HCT116 (cell line): ENCODE results near the gene KATNAL1. TPM values are rescaled to one million over a fixed set of nuclear protein-coding genes. Genes with fewer than 3 reads are reported as not detected.

Source experiments
- ATAC-seq: fragments of 200-7000 bp; cut with Tn5 transposase; 2 replicates; pipeline ENCODE4 v1.9.1; 2020; ENCODE audit warnings: mild to moderate bottlenecking, moderate library complexity
- BruUV-seq: library from RNA; stranded (reverse); fragments of 400-500 nt; replicated peaks from 2 replicates; lab custom pipeline; 2021; lab: Mats Ljungman, UMichigan
- CTCF ChIA-PET: fragments of 300-600 bp; sonication (Branson Sonifier 250); formaldehyde crosslinking; loops from one replicate; lab custom pipeline; 2021; ENCODE audit warnings: antibody characterized with exemption; lab: Charles Lee
- POLR2A ChIA-PET: fragments of 300-600, 350-600 bp; sonication (Branson Sonifier 250); formaldehyde crosslinking; loops from one replicate; lab custom pipeline; 2021; ENCODE audit warnings: antibody characterized with exemption; lab: Charles Lee
- RAD21 ChIA-PET, 2 experiments: fragments of 300-600 bp; sonication (Branson Sonifier 250); formaldehyde crosslinking; loops; one replicate each; lab custom pipeline; 2023; ENCODE audit warnings: low total read pairs in 2 of 2; ENCODE audit not compliant: uncharacterized antibody in 2 of 2, unreplicated experiment in 2 of 2, low non-redundant PET in 1 of 2; lab: Charles Lee
- DNase-seq: peaks from one replicate; pipeline ENCODE4 v3.0.0-alpha.2; 2010; ENCODE audit warnings: low read depth, low spot score
- H2AFZ ChIP-seq: fragments of 200-600 bp; shearing (Covaris generic), sonication (generic); 2 replicates; pipeline ENCODE4 v1.6.1; 2017; ENCODE audit warnings: low read depth, mixed run types, mixed read lengths, antibody characterized with exemption, low read length; ENCODE audit not compliant: poor library complexity, severe bottlenecking
- H3K27ac ChIP-seq: 2 replicates; pipeline ENCODE4 v1.5.1; 2012; ENCODE audit warnings: low read depth, low read length
- H3K27me3 ChIP-seq: fragments of 200-600 bp; sonication (generic); 2 replicates; pipeline ENCODE4 v1.6.1; 2016; ENCODE audit warnings: mixed run types, low read length, mixed read lengths; ENCODE audit not compliant: insufficient read depth
- H3K36me3 ChIP-seq, 2 experiments: fragments of 200-500 bp in 1 of 2; fragments of 200-600 bp in 1 of 2; sonication (Bioruptor generic) in 1 of 2; sonication (generic) in 1 of 2; 2 replicates each; pipeline versions ENCODE4 v1.5.1 to v1.6.1; 2014 to 2016; ENCODE audit warnings: low read length in 2 of 2, inconsistent platforms in 1 of 2, mixed read lengths in 1 of 2, mixed run types in 1 of 2; ENCODE audit not compliant: insufficient read depth in 2 of 2, control insufficient read depth in 1 of 2
- H3K4me1 ChIP-seq, 2 experiments: fragments of 200-600 bp in 1 of 2; sonication (generic) in 1 of 2; 2 replicates each; pipeline versions ENCODE4 v1.5.1 to v1.6.1; 2012 to 2017; ENCODE audit warnings: low read length in 2 of 2, inconsistent platforms in 1 of 2, mild to moderate bottlenecking in 1 of 2, mixed read lengths in 1 of 2, mixed run types in 1 of 2, moderate library complexity in 1 of 2; ENCODE audit not compliant: insufficient read depth in 2 of 2, control insufficient read depth in 1 of 2
- H3K4me2 ChIP-seq: fragments of 200-600 bp; sonication (generic); 2 replicates; pipeline ENCODE4 v1.6.1; 2017; ENCODE audit warnings: mixed run types, low read length, mixed read lengths
- H3K4me3 ChIP-seq, 2 experiments: fragments of 200-600 bp in 1 of 2; sonication (generic) in 1 of 2; replicated peaks in 1 of 2; 2 replicates each; pipeline ENCODE4 v1.5.1; 2011 to 2016; ENCODE audit warnings: low read length in 2 of 2, control low read depth in 1 of 2, low read depth in 1 of 2, mild to moderate bottlenecking in 1 of 2, mixed read lengths in 1 of 2, mixed run types in 1 of 2
- H3K79me2 ChIP-seq: fragments of 200-600 bp; sonication (generic); 2 replicates; pipeline ENCODE4 v1.6.1; 2017; ENCODE audit warnings: mild to moderate bottlenecking, mixed run types, low read length, moderate library complexity, mixed read lengths; ENCODE audit not compliant: insufficient read depth
- H3K9ac ChIP-seq: fragments of 200-600 bp; sonication (generic); 2 replicates; pipeline ENCODE4 v1.6.1; 2016; ENCODE audit warnings: low read length, mixed read lengths
- H3K9me2 ChIP-seq: fragments of 200-600 bp; sonication (generic), shearing (Covaris generic); 2 replicates; pipeline ENCODE4 v1.6.1; 2017; ENCODE audit warnings: mixed run types, mild to moderate bottlenecking, moderate library complexity; ENCODE audit not compliant: insufficient read depth
- H3K9me3 ChIP-seq, 2 experiments: fragments of 200-500 bp in 1 of 2; fragments of 200-600 bp in 1 of 2; sonication (Bioruptor generic) in 1 of 2; sonication (generic) in 1 of 2; 2 replicates each; pipeline ENCODE4 v1.6.1; 2014 to 2017; ENCODE audit warnings: low read length in 2 of 2, mixed read lengths in 2 of 2, inconsistent platforms in 1 of 2, low read depth in 1 of 2, mild to moderate bottlenecking in 1 of 2, mixed run types in 1 of 2, moderate library complexity in 1 of 2; ENCODE audit not compliant: control insufficient read depth in 1 of 2, insufficient read depth in 1 of 2
- H4K20me1 ChIP-seq: fragments of 200-600 bp; sonication (generic), shearing (Covaris generic); 2 replicates; pipeline ENCODE4 v1.6.1; 2017; ENCODE audit warnings: mixed run types, mild to moderate bottlenecking, moderate library complexity; ENCODE audit not compliant: insufficient read depth
- CEBPB ChIP-seq: IDR thresholded peaks from 2 replicates; pipeline ENCODE4 v1.6.1; 2012; ENCODE audit warnings: low read depth
- ELF1 ChIP-seq: IDR thresholded peaks from 2 replicates; pipeline ENCODE4 v1.6.1; 2012; ENCODE audit warnings: low read depth, borderline replicate concordance
- EZH2phosphoT487 ChIP-seq: fragments of 200-600 bp; IDR thresholded peaks from 2 replicates; pipeline ENCODE4 v1.6.1; 2018; ENCODE audit warnings: antibody characterized with exemption, borderline replicate concordance
- FOSL1 ChIP-seq: IDR thresholded peaks from 2 replicates; pipeline ENCODE4 v1.6.1; 2012; ENCODE audit warnings: low read depth
- JUND ChIP-seq: IDR thresholded peaks from 2 replicates; pipeline ENCODE4 v1.6.1; 2012
- POLR2A ChIP-seq: IDR thresholded peaks from 2 replicates; pipeline ENCODE4 v1.7.0; 2011; ENCODE audit warnings: borderline replicate concordance; ENCODE audit not compliant: insufficient read depth, insufficient read length; ENCODE audit errors: extremely low read depth
- POLR2AphosphoS5 ChIP-seq: IDR thresholded peaks from 2 replicates; pipeline ENCODE4 v1.6.1; 2011; ENCODE audit warnings: mild to moderate bottlenecking, low read depth, low read length, moderate library complexity
- SIN3A ChIP-seq: IDR thresholded peaks from 2 replicates; pipeline ENCODE4 v1.6.1; 2012; ENCODE audit warnings: low read depth
- SRF ChIP-seq: IDR thresholded peaks from 2 replicates; pipeline ENCODE4 v1.6.1; 2012; ENCODE audit warnings: low read depth
- YY1 ChIP-seq: IDR thresholded peaks from 2 replicates; pipeline ENCODE4 v1.6.1; 2011; ENCODE audit warnings: low read length, low read depth, moderate library complexity, mild to moderate bottlenecking; ENCODE audit not compliant: insufficient replicate concordance; ENCODE audit errors: extremely low read depth
- intact Hi-C: fragments of 100-400 bp; cut with micrococcal nuclease; formaldehyde crosslinking; loops from 2 replicates; pipeline ENCODE4 v1.10.0; 2022
- total RNA-seq: library from RNA; stranded (reverse); gene quantifications from one replicate; pipeline ENCODE4 v1.2.1, GENCODE V29; 2021; ENCODE audit not compliant: unreplicated experiment

Gene KATNAL1
- total RNA-seq, 1 experiment from 2014 or later, result 17.3 TPM

DNA sequence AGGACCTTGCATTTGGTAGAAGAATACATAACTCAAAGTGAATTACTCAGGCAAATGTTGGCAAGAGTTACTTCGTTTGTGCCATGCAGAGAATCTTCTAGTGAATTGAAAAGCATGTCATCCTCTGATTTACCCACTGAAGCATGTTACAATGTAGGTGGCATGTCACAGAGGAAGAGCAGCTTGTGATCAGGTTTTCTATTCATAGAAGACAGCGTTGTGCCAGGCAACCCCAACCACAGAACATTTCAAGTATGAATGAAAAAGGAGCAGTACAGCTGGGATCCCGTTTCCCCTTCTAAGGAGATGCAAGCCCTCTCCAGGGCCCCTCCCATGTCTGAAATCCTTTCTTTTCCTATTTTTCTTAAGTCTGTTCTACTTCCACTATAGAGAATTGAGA, 6.0 kb upstream of the KATNAL1 start:
- H3K4me1 ChIP-seq, result peaks cover 32 to 48% of the 10 kb centered on the region in 2 experiments
- H3K27me3 ChIP-seq, result no peaks in the 10 kb centered on the region
- no peak overlapping the region for H3K27ac ChIP-seq
- TF ChIP-seq POLR2A (no peak), SRF (no peak), JUND (no peak), EZH2phosphoT487 (no peak), POLR2AphosphoS5 (no peak), CEBPB (no peak)
- TF ChIP-seq, all 23 proteins: peak for 0
- H3K36me3 ChIP-seq, result no peaks in the 10 kb centered on the region
- ChIA-PET POLR2A (no interaction called here), CTCF (no interaction called here), RAD21 (no interaction called here)
- H3K4me3 ChIP-seq, result no peak overlapping the region
- H3K9me2 ChIP-seq, result no peaks in the 10 kb centered on the region
- no peaks in the 10 kb centered on the region for H3K79me2 ChIP-seq
- no peaks in the 10 kb centered on the region for H4K20me1 ChIP-seq
- no peak overlapping the region for H3K9ac ChIP-seq
- ATAC-seq, result no peak
- no TSS peak for BruUV-seq
- no peak for DNase-seq
- no peak overlapping the region for H2AFZ ChIP-seq
- intact Hi-C loops, result no loop called here
- no peaks in the 10 kb centered on the region for H3K9me3 ChIP-seq
- H3K4me2 ChIP-seq, result no peak overlapping the region

DNA sequence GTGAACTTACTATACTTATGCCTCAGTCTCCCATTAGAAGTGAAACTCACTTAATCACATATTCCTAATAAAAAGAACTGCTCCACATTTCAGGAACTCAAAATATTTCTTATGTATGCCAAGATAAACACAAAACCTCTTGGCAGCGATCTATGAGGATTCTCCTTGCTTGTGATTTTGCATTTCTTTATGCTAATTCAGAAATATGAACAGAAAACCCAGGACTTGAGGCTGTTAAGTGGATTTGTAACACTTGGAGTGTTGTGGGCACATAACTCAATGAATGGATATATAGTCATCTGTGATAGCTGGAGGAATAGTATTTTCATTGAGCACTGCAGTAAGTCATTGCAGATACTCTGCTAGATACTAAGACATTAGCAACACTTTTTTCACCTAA, 5.6 kb upstream of the KATNAL1 start:
- BruUV-seq, result no TSS peak
- Histone ChIP-seq H3K9me3 (no peaks in the 10 kb centered on the region), H4K20me1 (no peaks in the 10 kb centered on the region), H3K27me3 (no peaks in the 10 kb centered on the region), H3K27ac (no peak overlapping the region), H3K79me2 (no peaks in the 10 kb centered on the region), H3K9ac (no peak overlapping the region), H2AFZ (no peak overlapping the region), H3K4me3 (no peak overlapping the region), H3K9me2 (no peaks in the 10 kb centered on the region), H3K4me2 (no peak overlapping the region), H3K4me1 (peaks cover 32 to 48% of the 10 kb centered on the region in 2 experiments), H3K36me3 (no peaks in the 10 kb centered on the region)
- ChIA-PET CTCF (no interaction called here), RAD21 (no interaction called here), POLR2A (no interaction called here)
- intact Hi-C loops, result no loop called here
- ATAC-seq (no peak), DNase-seq (no peak)
- no peak for TF ChIP-seq ELF1
- TF ChIP-seq FOSL1, result no peak
- no peak for TF ChIP-seq SIN3A
- no peak for TF ChIP-seq YY1
